NCI-H510A treated with DMSO at 0.1 percent for 48 hours (cell line): ENCODE data around the gene MLLT10.
"Not testable (repeated sequence)": the region's sequence is repeated elsewhere in the genome, so short reads cannot be mapped to it uniquely, and the experiment has no call there.

Source experiments
- DNase-seq: peaks from one replicate; lab custom pipeline; 2025; lab: John Stamatoyannopoulos, UW

MLLT10 gene

GRCh38 chr10:21581421-21581834 is 47.4 kb downstream of the MLLT10 start:
- not testable (repeated sequence) for DNase-seq

GRCh38 chr10:21584834-21585530 is 51.0 kb downstream of the MLLT10 start:
- DNase-seq, result no peak

- DNase-seq, result no peak
Measured at GRCh38 chr10:21587391-21587790, 53.4 kb downstream of the MLLT10 start.

GRCh38 chr10:21588159-21588558 is 54.1 kb downstream of the MLLT10 start:
- DNase-seq, result not testable (repeated sequence)

GRCh38 chr10:21593986-21594385 is 60.0 kb downstream of the MLLT10 start:
- no peak for DNase-seq

- no peak for DNase-seq
Measured at GRCh38 chr10:21599582-21599981, 65.5 kb downstream of the MLLT10 start.

- no peak for DNase-seq
Measured at GRCh38 chr10:21600804-21601433, 66.9 kb downstream of the MLLT10 start.

- no peak for DNase-seq
Measured at GRCh38 chr10:21602313-21602712, 68.3 kb downstream of the MLLT10 start.

GRCh38 chr10:21603721-21604120 is 69.7 kb downstream of the MLLT10 start:
- no peak for DNase-seq

GRCh38 chr10:21604651-21605050 is 70.6 kb downstream of the MLLT10 start:
- no peak for DNase-seq

GRCh38 chr10:21607907-21608306 is 73.9 kb downstream of the MLLT10 start:
- no peak for DNase-seq

- DNase-seq, result no peak
Measured at GRCh38 chr10:21614000-21614399, 80.0 kb downstream of the MLLT10 start.

GRCh38 chr10:21617267-21617666 is 83.2 kb downstream of the MLLT10 start:
- DNase-seq, result no peak

- DNase-seq, result no peak
Measured at GRCh38 chr10:21623291-21623690, 89.3 kb downstream of the MLLT10 start.

GRCh38 chr10:21624421-21624820 is 90.4 kb downstream of the MLLT10 start:
- DNase-seq, result not testable (repeated sequence)

- DNase-seq, result no peak
Measured at GRCh38 chr10:21624951-21625350, 90.9 kb downstream of the MLLT10 start.

GRCh38 chr10:21625623-21626229 is 91.7 kb downstream of the MLLT10 start:
- DNase-seq, result no peak

GRCh38 chr10:21626457-21627161 is 92.6 kb downstream of the MLLT10 start:
- DNase-seq, result no peak

GRCh38 chr10:21627331-21627730 is 93.3 kb downstream of the MLLT10 start:
- DNase-seq, result no peak

GRCh38 chr10:21628023-21628422 is 94.0 kb downstream of the MLLT10 start:
- DNase-seq, result no peak

- DNase-seq, result not testable (repeated sequence)
Measured at GRCh38 chr10:21628645-21629044, 94.6 kb downstream of the MLLT10 start.

- no peak for DNase-seq
Measured at GRCh38 chr10:21634599-21635365, 100.8 kb downstream of the MLLT10 start.
